GM12878 (cell line): ENCODE results near the gene VAV2. TPM values are rescaled to one million over a fixed set of nuclear protein-coding genes. Genes with fewer than 3 reads are reported as not detected.

ENCODE experiments used
- CREB1 ChIP-seq: IDR thresholded peaks from 2 replicates; pipeline ENCODE4 v1.6.1; 2012; ENCODE audit warnings: low read depth, mild to moderate bottlenecking, inconsistent platforms
- EGR1 ChIP-seq, 2 experiments: IDR thresholded peaks; 1 replicate in 1 of 2; 2 replicates in 1 of 2; pipeline ENCODE4 v1.6.1; 2011 to 2012; ENCODE audit warnings: low read depth in 2 of 2, low read length in 2 of 2, borderline replicate concordance in 1 of 2, mild to moderate bottlenecking in 1 of 2, moderate library complexity in 1 of 2
- NR2F1 ChIP-seq: fragments of 450-650 bp; conservative IDR thresholded peaks from 2 replicates; pipeline ENCODE4 v1.6.1; 2017; ENCODE audit warnings: mild to moderate bottlenecking
- POLR2AphosphoS5 ChIP-seq: IDR thresholded peaks from 2 replicates; pipeline ENCODE4 v1.6.1; 2011; ENCODE audit warnings: mild to moderate bottlenecking, low read length, inconsistent platforms
- ZBTB40 ChIP-seq: fragments of 450-650 bp; IDR thresholded peaks from 2 replicates; pipeline ENCODE4 v1.6.1; 2016; ENCODE audit warnings: mild to moderate bottlenecking, moderate library complexity, borderline replicate concordance
- polyA plus RNA-seq, 11 experiments: library from polyadenylated mRNA; depleted of rRNA in 4 of 11; unstranded in 6 of 11; stranded (reverse) in 5 of 11; fragments of >200 nt; fragmentation: Nextera tagmentation in 4 of 11; fragmentation: Illumina TruSeq in 1 of 11; extraction: Ambion mirVana in 4 of 11; extraction: Trizol in 1 of 11; gene quantifications; 1 replicate in 1 of 11; 2 replicates in 10 of 11; pipeline versions ENCODE4 v1.2.1 to v1.2.3, GENCODE V29; 2011 to 2016; ENCODE audit warnings: inconsistent platforms in 2 of 11, missing spikeins in 2 of 11, low read depth in 1 of 11
- total RNA-seq, 4 experiments: library from RNA; depleted of rRNA in 3 of 4; stranded (reverse); fragments of >200 nt in 3 of 4; fragmentation: Illumina TruSeq in 1 of 4; extraction: Trizol in 1 of 4; gene quantifications; 2 replicates each; pipeline versions ENCODE4 v1.2.1 to v1.2.3, GENCODE V29; 2013 to 2021
- TF ChIP-seq, protein P1 (sequence below): fragments of 450-650 bp; conservative IDR thresholded peaks from 2 replicates; pipeline ENCODE4 v1.6.1; 2017; ENCODE audit warnings: mild to moderate bottlenecking, moderate library complexity

VAV2 gene
- total and polyA plus RNA-seq, 10 of the 15 experiments (the other 5 are each of a cell fraction or from before 2014, with no cell fraction given) = 0.13 to 43.9 (median 16.9) TPM

GRCh38 chr9:133991964-133992779 lies at the start of gene VAV2 (continued):
- TF ChIP-seq EGR1 (IDR thresholded peaks at IDR 0.05; ENCODE audit: borderline replicate concordance in 1 of 2, low read depth in 2 of 2, low read length in 2 of 2) = peak in 1 of 2 experiments; percentile 90; a peak in 2 of 3 replicates
- TF ChIP-seq, protein P1, sequence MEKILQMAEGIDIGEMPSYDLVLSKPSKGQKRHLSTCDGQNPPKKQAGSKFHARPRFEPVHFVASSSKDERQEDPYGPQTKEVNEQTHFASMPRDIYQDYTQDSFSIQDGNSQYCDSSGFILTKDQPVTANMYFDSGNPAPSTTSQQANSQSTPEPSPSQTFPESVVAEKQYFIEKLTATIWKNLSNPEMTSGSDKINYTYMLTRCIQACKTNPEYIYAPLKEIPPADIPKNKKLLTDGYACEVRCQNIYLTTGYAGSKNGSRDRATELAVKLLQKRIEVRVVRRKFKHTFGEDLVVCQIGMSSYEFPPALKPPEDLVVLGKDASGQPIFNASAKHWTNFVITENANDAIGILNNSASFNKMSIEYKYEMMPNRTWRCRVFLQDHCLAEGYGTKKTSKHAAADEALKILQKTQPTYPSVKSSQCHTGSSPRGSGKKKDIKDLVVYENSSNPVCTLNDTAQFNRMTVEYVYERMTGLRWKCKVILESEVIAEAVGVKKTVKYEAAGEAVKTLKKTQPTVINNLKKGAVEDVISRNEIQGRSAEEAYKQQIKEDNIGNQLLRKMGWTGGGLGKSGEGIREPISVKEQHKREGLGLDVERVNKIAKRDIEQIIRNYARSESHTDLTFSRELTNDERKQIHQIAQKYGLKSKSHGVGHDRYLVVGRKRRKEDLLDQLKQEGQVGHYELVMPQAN = peak; percentile 62; the same call in 1 of the 2 replicates
- no peak for TF ChIP-seq CREB1
- peak; percentile 77 for TF ChIP-seq NR2F1
- no peak for TF ChIP-seq ZBTB40
- TF ChIP-seq POLR2AphosphoS5 = peak; percentile 70; the same call in 1 of the 2 replicates
